Fibroblast of pulmonary artery (primary cell): Measurements from ENCODE around the gene FBXO7.

Experiments
- DNase-seq: peaks from one replicate; pipeline ENCODE4 v3.0.0-alpha.2; 2010; ENCODE audit warnings: low read depth
- H3K4me3 ChIP-seq: replicated peaks from 2 replicates; pipeline ENCODE4 v1.5.1; 2011; ENCODE audit warnings: low read depth, mild to moderate bottlenecking, control low read depth, low read length, moderate library complexity
- TF ChIP-seq, protein P1 (sequence below): IDR thresholded peaks from 2 replicates; pipeline ENCODE4 v1.5.1; 2011; ENCODE audit warnings: mild to moderate bottlenecking, control low read depth, low read length, inconsistent platforms; ENCODE audit errors: missing control alignments

Gene FBXO7

DNA sequence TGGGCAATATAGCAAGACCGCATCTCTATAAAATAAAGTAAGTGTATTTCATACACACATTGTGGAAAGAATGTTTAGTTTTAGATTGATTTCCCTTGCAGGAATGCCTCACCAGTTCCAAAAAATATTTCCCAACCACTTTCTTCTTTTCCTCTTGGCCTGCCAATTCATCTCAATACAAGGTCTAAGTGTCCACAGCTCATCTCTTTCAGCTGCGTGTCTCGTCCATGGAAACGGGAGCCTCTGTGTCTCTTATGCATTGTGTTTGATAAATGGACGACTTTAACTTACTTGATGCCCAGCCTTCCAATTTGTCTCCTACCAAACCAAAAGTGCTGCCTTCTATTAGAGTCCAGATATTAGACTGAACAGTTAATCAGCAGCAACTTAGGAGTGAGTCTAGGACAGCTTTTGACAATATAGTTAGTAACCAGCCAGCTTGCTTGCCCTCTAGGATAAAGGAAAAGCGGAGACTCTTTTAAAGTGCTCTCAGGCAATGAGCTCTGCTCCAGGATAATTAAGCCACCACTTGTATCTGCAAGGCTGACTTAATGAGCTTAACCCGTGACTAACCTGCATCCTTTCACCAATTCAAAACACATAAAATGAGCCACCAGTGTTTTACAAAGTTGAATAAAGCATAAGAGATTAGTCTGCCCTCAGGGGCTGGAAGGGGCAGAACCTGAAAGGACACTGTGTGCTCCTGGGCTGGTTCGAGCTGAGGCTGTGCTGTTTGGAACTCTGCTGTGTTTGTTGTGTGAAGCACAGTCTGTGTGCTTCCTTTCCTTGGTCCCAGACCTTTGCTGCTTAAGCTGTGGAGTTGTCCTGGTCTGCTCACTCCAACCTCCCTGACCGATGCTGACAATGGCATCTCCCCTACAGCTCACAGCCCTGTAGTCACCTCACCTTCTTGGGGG lies 27.5 kb downstream of the FBXO7 start:
- TF ChIP-seq, protein P1, sequence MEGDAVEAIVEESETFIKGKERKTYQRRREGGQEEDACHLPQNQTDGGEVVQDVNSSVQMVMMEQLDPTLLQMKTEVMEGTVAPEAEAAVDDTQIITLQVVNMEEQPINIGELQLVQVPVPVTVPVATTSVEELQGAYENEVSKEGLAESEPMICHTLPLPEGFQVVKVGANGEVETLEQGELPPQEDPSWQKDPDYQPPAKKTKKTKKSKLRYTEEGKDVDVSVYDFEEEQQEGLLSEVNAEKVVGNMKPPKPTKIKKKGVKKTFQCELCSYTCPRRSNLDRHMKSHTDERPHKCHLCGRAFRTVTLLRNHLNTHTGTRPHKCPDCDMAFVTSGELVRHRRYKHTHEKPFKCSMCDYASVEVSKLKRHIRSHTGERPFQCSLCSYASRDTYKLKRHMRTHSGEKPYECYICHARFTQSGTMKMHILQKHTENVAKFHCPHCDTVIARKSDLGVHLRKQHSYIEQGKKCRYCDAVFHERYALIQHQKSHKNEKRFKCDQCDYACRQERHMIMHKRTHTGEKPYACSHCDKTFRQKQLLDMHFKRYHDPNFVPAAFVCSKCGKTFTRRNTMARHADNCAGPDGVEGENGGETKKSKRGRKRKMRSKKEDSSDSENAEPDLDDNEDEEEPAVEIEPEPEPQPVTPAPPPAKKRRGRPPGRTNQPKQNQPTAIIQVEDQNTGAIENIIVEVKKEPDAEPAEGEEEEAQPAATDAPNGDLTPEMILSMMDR: no peak
- H3K4me3 ChIP-seq: no peak overlapping the region
- DNase-seq: no peak

DNA sequence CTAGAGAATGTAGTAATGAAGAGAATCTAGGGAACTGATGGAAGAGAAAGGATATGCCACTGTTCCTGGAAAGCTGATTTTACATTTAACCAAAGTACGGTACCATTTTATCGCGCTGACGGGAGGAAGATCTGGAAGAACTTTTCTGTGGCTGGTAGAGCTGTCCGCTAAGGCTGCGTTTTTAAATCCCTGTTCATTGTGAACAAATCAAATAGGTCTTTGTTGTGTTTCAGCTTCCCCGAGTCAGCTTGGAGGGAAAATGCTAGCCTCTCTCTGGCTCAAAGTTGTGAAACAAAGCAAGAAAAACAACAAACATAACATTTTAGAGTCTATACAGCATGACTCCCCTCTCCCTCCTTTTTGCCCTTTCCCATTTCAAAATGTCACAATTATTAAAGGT lies 34.4 kb downstream of the FBXO7 start:
- no peak for DNase-seq
- H3K4me3 ChIP-seq: no peak overlapping the region
- TF ChIP-seq, protein P1: no peak

DNA sequence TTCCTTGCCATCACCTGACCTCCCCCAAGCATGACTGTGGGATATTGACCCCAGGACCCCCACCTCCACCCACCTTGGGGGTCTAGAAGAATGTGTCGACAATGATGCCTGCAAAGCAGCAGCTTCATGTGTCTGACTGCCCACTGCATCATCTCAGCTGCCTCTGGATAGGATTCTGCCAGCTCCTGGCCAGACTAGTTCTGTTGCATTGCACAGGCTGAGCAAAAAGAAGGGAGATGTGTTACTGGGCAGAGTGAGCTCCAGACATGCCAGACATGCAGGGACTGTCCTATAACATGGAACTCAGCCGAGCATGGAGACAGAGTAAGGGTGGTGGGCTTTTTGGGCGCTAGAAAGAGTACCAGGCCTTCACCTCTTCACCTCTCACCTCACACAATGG lies 36.7 kb downstream of the FBXO7 start:
- TF ChIP-seq, protein P1: no peak
- no peak overlapping the region for H3K4me3 ChIP-seq
- DNase-seq: no peak

GRCh38 chr22:32511776-32512175 lies 37.2 kb downstream of the FBXO7 start:
- TF ChIP-seq, protein P1: no peak
- DNase-seq: no peak
- H3K4me3 ChIP-seq: no peak overlapping the region

GRCh38 chr22:32512267-32512982 lies 37.8 kb downstream of the FBXO7 start:
- DNase-seq: no peak
- no peak overlapping the region for H3K4me3 ChIP-seq
- TF ChIP-seq, protein P1: no peak

GRCh38 chr22:32515084-32515483 lies 40.5 kb downstream of the FBXO7 start:
- TF ChIP-seq, protein P1: no peak
- H3K4me3 ChIP-seq: no peak overlapping the region
- no peak for DNase-seq
